Transverse colon (tissue), 4 donors: ENCODE measurements around the gene NEURL1B. TPM values are rescaled to one million over a fixed set of nuclear protein-coding genes. Genes with fewer than 3 reads are reported as not detected.

ENCODE experiments used
- DNase-seq: peaks from one replicate; pipeline ENCODE4 v3.0.0-alpha.2; 2019
- H3K27ac ChIP-seq, 4 donors: fragments of 200-600 bp; sonication (generic); 2 replicates each; pipeline ENCODE4 v1.5.1; 2016 to 2018; ENCODE audit warnings: inconsistent platforms in 4 of 4
- H3K27me3 ChIP-seq: fragments of 200-600 bp; sonication (generic); 2 replicates; pipeline ENCODE4 v1.5.1; 2017; ENCODE audit warnings: inconsistent platforms
- H3K36me3 ChIP-seq, 4 donors: fragments of 200-600 bp; sonication (generic); 2 replicates each; pipeline ENCODE4 v1.5.1; 2017 to 2019; ENCODE audit warnings: inconsistent platforms in 4 of 4
- H3K4me1 ChIP-seq, 4 donors: fragments of 200-600 bp; sonication (generic); 2 replicates each; pipeline ENCODE4 v1.5.1; 2017 to 2020; ENCODE audit warnings: inconsistent platforms in 4 of 4
- H3K4me3 ChIP-seq, 4 donors: fragments of 200-600 bp; sonication (generic); 1 replicate in 1 of 4; 2 replicates in 3 of 4; pipeline versions ENCODE4 v1.5.1 to v1.6.1; 2017 to 2019; ENCODE audit warnings: inconsistent platforms in 4 of 4
- H3K9me3 ChIP-seq, 2 donors: fragments of 200-600 bp; sonication (generic); 2 replicates each; pipeline ENCODE4 v1.5.1; 2017 to 2019; ENCODE audit warnings: inconsistent platforms in 2 of 2
- EP300 ChIP-seq: sonication (generic); formaldehyde crosslinking; IDR thresholded peaks from one replicate; pipeline ENCODE4 v1.6.1; 2017; ENCODE audit warnings: antibody characterized with exemption, low read depth
- POLR2A ChIP-seq: fragments of 450-650 bp; IDR thresholded peaks from one replicate; pipeline ENCODE4 v1.6.1; 2016; ENCODE audit warnings: antibody characterized with exemption, mild to moderate bottlenecking, moderate library complexity
- POLR2AphosphoS5 ChIP-seq, 3 donors: sonication (generic); formaldehyde crosslinking; IDR thresholded peaks; one replicate each; pipeline ENCODE4 v1.6.1; 2016; ENCODE audit warnings: antibody characterized with exemption in 3 of 3
- WGBS, 2 donors: methylation state at CpG; one replicate each; pipeline ENCODE4 v1.1.5; 2018; ENCODE audit warnings: low coverage in 1 of 2; 5-methylcytosine and 5-hydroxymethylcytosine counted together
- in situ Hi-C, 4 donors: fragments of 200-750 bp; cut with MboI; loops; one replicate each; pipeline versions ENCODE4 v1.15.0 to v1.15.1; 2017; ENCODE audit warnings: low sequenced_read_pairs in 3 of 4, low pct_ligation_motif_present in 1 of 4, low pct_unique_long_range_greater_than_20kb in 1 of 4
- intact Hi-C: fragments of 100-400 bp; cut with DNase I; formaldehyde crosslinking; loops from one replicate; pipeline ENCODE4 v1.15.1; 2023; ENCODE audit warnings: low total_unique reads
- total RNA-seq, 4 donors: library from RNA; depleted of rRNA; stranded (reverse); fragments of >200 nt; gene quantifications; one replicate each; pipeline ENCODE4 v1.1.0, GENCODE V29; 2016
- TF ChIP-seq, protein P1 (sequence below), 5 experiments: fragments of 200-600 bp in 3 of 5; fragments of 450-650 bp in 2 of 5; sonication (generic) in 3 of 5; IDR thresholded peaks; 1 replicate in 2 of 5; 2 replicates in 3 of 5; pipeline ENCODE4 v1.5.1; 2016 to 2017; ENCODE audit warnings: antibody characterized with exemption in 5 of 5, inconsistent platforms in 3 of 5, mild to moderate bottlenecking in 2 of 5, moderate library complexity in 1 of 5

NEURL1B gene
- total RNA-seq, 4 donors from 2014 or later = 74.6 to 168 (median 94.5) TPM

DNA sequence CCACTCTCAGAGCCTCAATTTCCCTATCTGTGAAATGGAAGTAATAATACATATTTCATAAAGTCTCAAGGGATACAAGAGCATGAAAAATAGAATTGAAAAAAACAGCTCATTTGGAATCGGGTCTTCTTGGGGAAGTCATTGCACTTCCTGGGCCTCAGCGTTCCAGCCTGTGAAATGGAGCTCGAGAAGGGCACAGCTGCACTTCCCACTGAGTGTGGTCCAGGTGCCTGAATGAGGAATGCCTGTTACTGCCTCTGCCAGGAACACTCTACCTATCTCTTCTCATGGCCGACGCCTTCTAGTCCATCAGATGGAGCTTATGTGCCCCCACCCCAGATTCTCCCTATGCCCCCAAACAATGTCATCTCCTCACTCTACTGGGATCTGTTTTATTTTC, 924 bp upstream of the NEURL1B start:
- H3K9me3 ChIP-seq = no peaks in the 10 kb centered on the region
- H3K4me3 ChIP-seq = no peak overlapping the region
- peak overlapping the region; percentile 94 to 95 (median 94) for H3K27ac ChIP-seq
- WGBS, 2 donors = 76 to 94% methylated on average over 3 to 5 of the region's 5 CpGs
- TF ChIP-seq EP300 (no peak), POLR2A (no peak), POLR2AphosphoS5 (IDR thresholded peaks at IDR 0.05) (no peak)
- TF ChIP-seq, protein P1, sequence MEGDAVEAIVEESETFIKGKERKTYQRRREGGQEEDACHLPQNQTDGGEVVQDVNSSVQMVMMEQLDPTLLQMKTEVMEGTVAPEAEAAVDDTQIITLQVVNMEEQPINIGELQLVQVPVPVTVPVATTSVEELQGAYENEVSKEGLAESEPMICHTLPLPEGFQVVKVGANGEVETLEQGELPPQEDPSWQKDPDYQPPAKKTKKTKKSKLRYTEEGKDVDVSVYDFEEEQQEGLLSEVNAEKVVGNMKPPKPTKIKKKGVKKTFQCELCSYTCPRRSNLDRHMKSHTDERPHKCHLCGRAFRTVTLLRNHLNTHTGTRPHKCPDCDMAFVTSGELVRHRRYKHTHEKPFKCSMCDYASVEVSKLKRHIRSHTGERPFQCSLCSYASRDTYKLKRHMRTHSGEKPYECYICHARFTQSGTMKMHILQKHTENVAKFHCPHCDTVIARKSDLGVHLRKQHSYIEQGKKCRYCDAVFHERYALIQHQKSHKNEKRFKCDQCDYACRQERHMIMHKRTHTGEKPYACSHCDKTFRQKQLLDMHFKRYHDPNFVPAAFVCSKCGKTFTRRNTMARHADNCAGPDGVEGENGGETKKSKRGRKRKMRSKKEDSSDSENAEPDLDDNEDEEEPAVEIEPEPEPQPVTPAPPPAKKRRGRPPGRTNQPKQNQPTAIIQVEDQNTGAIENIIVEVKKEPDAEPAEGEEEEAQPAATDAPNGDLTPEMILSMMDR (IDR thresholded peaks at IDR 0.05) = no peak
- H3K27me3 ChIP-seq = no peaks in the 10 kb centered on the region
- no peak for DNase-seq
- intact Hi-C loops = loop anchor here (5.0 kb wide), 1 partner anchor 83 kb away; no protein-coding TSS in a partner anchor
- peaks cover 22 to 62% (median 47%) of the 10 kb centered on the region in 4 donors for H3K4me1 ChIP-seq
- in situ Hi-C loops = no loop called here
- no peaks in the 10 kb centered on the region for H3K36me3 ChIP-seq

DNA sequence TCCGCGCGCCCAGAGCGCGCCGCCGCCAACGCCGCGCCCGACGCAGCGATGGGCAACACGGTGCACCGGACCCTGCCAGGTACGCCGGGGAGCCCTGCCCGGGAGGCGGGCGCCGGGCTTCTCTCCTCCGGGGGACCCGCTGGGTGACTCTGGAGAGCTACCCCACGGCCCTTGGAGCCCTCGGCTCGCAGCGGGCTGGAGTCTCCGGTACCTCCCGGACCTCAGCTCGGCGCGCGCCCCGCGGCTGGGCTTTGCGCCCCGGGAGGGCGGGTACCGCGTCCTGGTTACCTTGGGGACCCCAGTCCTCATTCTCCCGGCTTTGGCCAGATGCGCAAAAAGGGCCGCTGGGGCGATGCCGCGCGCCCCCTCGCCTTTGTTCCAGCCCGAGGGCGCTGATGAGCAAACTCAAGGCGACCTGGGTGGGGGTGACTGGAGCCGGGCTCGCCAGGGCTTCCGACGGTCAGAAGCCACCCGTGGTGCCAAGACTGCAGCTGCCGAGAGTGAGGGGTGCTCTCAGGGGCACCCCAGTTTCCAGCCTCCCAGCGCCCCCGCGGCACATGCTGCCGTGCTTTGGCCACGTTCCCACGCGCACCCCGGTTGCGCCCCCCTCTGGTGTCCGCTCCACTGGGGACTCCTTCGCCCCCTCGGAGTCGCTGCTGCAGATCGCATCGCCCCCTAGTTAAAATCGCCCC, 442 bp downstream of the NEURL1B start:
- Histone ChIP-seq H3K9me3 (no peaks in the 10 kb centered on the region), H3K27me3 (no peaks in the 10 kb centered on the region), H3K4me3 (peak overlapping the region; percentile 76 to 94 (median 90)), H3K27ac (peak overlapping the region; percentile 94 to 95 (median 94)), H3K4me1 (peaks cover 34 to 75% (median 58%) of the 10 kb centered on the region in 4 donors), H3K36me3 (no peaks in the 10 kb centered on the region)
- in situ Hi-C loops (no loop called here), intact Hi-C loops (loop anchor here (5.0 kb wide), 1 partner anchor 84 kb away; no protein-coding TSS in a partner anchor)
- WGBS, 2 donors = 1% methylated on average over 35 of the region's 73 CpGs; no CpG with 5 or more reads in 1 of the 2 donors
- TF ChIP-seq POLR2AphosphoS5 (IDR thresholded peaks at IDR 0.05) = no peak
- TF ChIP-seq, protein P1 (IDR thresholded peaks at IDR 0.05) = peak in 2 of 5 experiments; percentile 7 to 24
- no peak for DNase-seq

DNA sequence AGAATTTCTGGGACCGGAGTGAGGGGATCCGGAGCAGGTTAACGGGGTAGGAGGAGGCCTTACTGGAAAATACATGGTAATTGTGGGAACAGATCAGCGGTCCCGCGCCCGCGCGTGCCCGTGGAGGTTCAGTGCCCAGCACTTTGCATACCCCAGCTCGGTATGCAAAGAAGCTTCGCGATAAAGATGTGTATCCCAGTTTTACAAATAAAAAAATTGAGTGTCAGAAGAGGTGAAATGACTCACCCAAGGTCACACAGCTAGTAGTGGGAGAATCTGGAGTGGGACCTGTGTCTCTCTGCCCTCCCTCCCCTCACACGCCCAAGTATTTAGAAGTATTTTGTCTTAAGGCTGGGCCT, 967 bp downstream of the NEURL1B start:
- 13 to 23% methylated on average over 3 to 14 of the region's 14 CpGs for WGBS, 2 donors
- Histone ChIP-seq H3K36me3 (no peaks in the 10 kb centered on the region), H3K4me1 (peaks cover 39 to 76% (median 59%) of the 10 kb centered on the region in 4 donors), H3K27ac (peak overlapping the region; percentile 94 to 95 (median 94)), H3K9me3 (no peaks in the 10 kb centered on the region), H3K27me3 (no peaks in the 10 kb centered on the region), H3K4me3 (peak overlapping the region; percentile 76 to 94 (median 90))
- in situ Hi-C loops = no loop called here
- DNase-seq = no peak
- TF ChIP-seq EP300 = no peak
- TF ChIP-seq POLR2A = no peak
- TF ChIP-seq, protein P1 (IDR thresholded peaks at IDR 0.05) = no peak
- no peak for TF ChIP-seq POLR2AphosphoS5 (IDR thresholded peaks at IDR 0.05)
- intact Hi-C loops = loop anchor here (5.0 kb wide), 1 partner anchor 85 kb away; no protein-coding TSS in a partner anchor

DNA sequence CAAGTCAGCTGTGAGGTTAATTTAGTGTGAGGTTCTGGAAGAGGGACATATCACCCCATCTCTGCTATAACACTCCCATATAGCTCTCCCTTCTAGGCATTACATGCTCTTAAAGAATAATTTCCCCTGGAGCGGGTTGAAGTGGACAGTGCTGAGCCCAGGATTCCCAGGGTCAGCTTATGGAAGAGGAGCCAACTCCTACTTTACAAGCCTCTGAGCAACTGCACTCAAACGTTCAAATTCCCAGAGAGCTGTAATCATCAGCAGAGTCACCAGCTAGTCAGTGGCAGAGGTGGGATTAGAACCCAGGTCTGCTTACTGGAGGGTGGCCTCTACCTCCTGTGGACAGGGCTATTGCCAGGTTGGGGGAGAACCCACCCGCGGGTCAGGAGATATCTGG, 1.4 kb downstream of the NEURL1B start:
- peaks cover 44 to 78% (median 60%) of the 10 kb centered on the region in 4 donors for H3K4me1 ChIP-seq
- DNase-seq = no peak
- TF ChIP-seq POLR2AphosphoS5 (IDR thresholded peaks at IDR 0.05) = peak in 1 of 3 donors; percentile 6
- TF ChIP-seq, protein P1 (IDR thresholded peaks at IDR 0.05) = no peak
- TF ChIP-seq POLR2A = no peak
- TF ChIP-seq EP300 = no peak
- H3K4me3 ChIP-seq = peak overlapping the region; percentile 76 to 94 (median 90)
- H3K9me3 ChIP-seq = no peaks in the 10 kb centered on the region
- 30% methylated on average over 4 of the region's 4 CpGs; no CpG with 5 or more reads in 1 of the 2 donors for WGBS, 2 donors
- in situ Hi-C loops = no loop called here
- intact Hi-C loops = loop anchor here (5.0 kb wide), 1 partner anchor 85 kb away; no protein-coding TSS in a partner anchor
- H3K36me3 ChIP-seq = no peaks in the 10 kb centered on the region
- H3K27me3 ChIP-seq = no peaks in the 10 kb centered on the region
- H3K27ac ChIP-seq = peak overlapping the region; percentile 94 to 95 (median 94)
